Measurements from ENCODE around the gene GPR32.

- TF ChIP-seq CTCF (IDR thresholded peaks at IDR 0.05) (no peak), ZFX (IDR thresholded peaks at IDR 0.05; ENCODE audit: borderline replicate concordance) (no peak)
Observed at GRCh38 chr19:50753879-50754278, 16.4 kb upstream of the GPR32 start.
